IMR-90 (cell line): ENCODE measurements around the gene ROMO1.

Experiments used
- CEBPB ChIP-seq: IDR thresholded peaks from 2 replicates; pipeline ENCODE4 v1.6.1; 2012; ENCODE audit warnings: low read depth, low read length, improper control_type of control experiment
- MAZ ChIP-seq: IDR thresholded peaks from 2 replicates; pipeline ENCODE4 v1.6.1; 2012; ENCODE audit warnings: low read depth, mild to moderate bottlenecking, low read length, improper control_type of control experiment, moderate library complexity, borderline replicate concordance
- MXI1 ChIP-seq: IDR thresholded peaks from 2 replicates; pipeline ENCODE4 v1.6.1; 2012; ENCODE audit warnings: low read depth, mild to moderate bottlenecking, low read length, moderate library complexity, borderline replicate concordance
- POLR2A ChIP-seq: IDR thresholded peaks from 2 replicates; pipeline ENCODE4 v1.6.1; 2012; ENCODE audit warnings: mild to moderate bottlenecking, low read depth, low read length
- RAD21 ChIP-seq: IDR thresholded peaks from 2 replicates; pipeline ENCODE4 v1.6.1; 2012; ENCODE audit warnings: low read length, improper control_type of control experiment
- RFX5 ChIP-seq: IDR thresholded peaks from 2 replicates; pipeline ENCODE4 v1.8.0; 2012; ENCODE audit warnings: low read depth, mild to moderate bottlenecking, low read length, moderate library complexity
- SMC3 ChIP-seq: fragments of 150-350 bp; IDR thresholded peaks from 2 replicates; pipeline ENCODE4 v1.6.1; 2016; ENCODE audit warnings: low read depth, mild to moderate bottlenecking, antibody characterized with exemption, low read length, moderate library complexity
- TF ChIP-seq, protein P1 (sequence below): conservative IDR thresholded peaks from 2 replicates; pipeline ENCODE4 v1.5.1; 2012; ENCODE audit warnings: mild to moderate bottlenecking, low read depth, low read length, improper control_type of control experiment
- TF ChIP-seq, protein P2 (sequence below): fragments of 150-350 bp; IDR thresholded peaks from 2 replicates; pipeline ENCODE4 v1.6.1; 2017; ENCODE audit warnings: mild to moderate bottlenecking, antibody characterized with exemption, low read length, low read depth

GRCh38 chr20:35653893-35654292 lies 45.3 kb upstream of the ROMO1 start:
- TF ChIP-seq POLR2A (no peak), MXI1 (no peak), SMC3 (no peak), CEBPB (no peak), RAD21 (no peak), RFX5 (no peak), MAZ (no peak)
- TF ChIP-seq, protein P1, sequence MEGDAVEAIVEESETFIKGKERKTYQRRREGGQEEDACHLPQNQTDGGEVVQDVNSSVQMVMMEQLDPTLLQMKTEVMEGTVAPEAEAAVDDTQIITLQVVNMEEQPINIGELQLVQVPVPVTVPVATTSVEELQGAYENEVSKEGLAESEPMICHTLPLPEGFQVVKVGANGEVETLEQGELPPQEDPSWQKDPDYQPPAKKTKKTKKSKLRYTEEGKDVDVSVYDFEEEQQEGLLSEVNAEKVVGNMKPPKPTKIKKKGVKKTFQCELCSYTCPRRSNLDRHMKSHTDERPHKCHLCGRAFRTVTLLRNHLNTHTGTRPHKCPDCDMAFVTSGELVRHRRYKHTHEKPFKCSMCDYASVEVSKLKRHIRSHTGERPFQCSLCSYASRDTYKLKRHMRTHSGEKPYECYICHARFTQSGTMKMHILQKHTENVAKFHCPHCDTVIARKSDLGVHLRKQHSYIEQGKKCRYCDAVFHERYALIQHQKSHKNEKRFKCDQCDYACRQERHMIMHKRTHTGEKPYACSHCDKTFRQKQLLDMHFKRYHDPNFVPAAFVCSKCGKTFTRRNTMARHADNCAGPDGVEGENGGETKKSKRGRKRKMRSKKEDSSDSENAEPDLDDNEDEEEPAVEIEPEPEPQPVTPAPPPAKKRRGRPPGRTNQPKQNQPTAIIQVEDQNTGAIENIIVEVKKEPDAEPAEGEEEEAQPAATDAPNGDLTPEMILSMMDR: no peak
- TF ChIP-seq, protein P2, sequence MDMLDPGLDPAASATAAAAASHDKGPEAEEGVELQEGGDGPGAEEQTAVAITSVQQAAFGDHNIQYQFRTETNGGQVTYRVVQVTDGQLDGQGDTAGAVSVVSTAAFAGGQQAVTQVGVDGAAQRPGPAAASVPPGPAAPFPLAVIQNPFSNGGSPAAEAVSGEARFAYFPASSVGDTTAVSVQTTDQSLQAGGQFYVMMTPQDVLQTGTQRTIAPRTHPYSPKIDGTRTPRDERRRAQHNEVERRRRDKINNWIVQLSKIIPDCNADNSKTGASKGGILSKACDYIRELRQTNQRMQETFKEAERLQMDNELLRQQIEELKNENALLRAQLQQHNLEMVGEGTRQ: no peak
